Keratinocyte (primary cell): Measurements from ENCODE around the gene PLXNA2. TPM values are rescaled to one million over a fixed set of nuclear protein-coding genes. Genes with fewer than 3 reads are reported as not detected.

Source experiments
- DNase-seq: peaks from one replicate; pipeline ENCODE4 v3.0.0-alpha.2; 2011; ENCODE audit warnings: low read depth, missing footprints, low spot score
- FAIRE-seq: peaks from 2 replicates; lab custom pipeline; 2011; peaks lifted over from hg19 to GRCh38; lab: Jason Lieb, UNC
- H2AFZ ChIP-seq: 2 replicates; pipeline ENCODE4 v1.6.0; 2012; ENCODE audit warnings: low read length, control low read depth, inconsistent platforms; ENCODE audit not compliant: control insufficient read depth
- H3K27ac ChIP-seq: 2 replicates; pipeline ENCODE4 v1.5.1; 2011; ENCODE audit warnings: low read length; ENCODE audit not compliant: control insufficient read depth, insufficient read depth
- H3K27me3 ChIP-seq: 3 replicates; pipeline ENCODE4 v1.6.0; 2011; ENCODE audit warnings: low read length; ENCODE audit not compliant: control insufficient read depth, insufficient read depth; ENCODE audit errors: extremely low read depth
- H3K36me3 ChIP-seq, 2 experiments: 2 replicates in 1 of 2; 3 replicates in 1 of 2; pipeline ENCODE4 v1.5.1; 2011; ENCODE audit warnings: low read length in 2 of 2, mild to moderate bottlenecking in 1 of 2; ENCODE audit not compliant: control insufficient read depth in 2 of 2, insufficient read depth in 2 of 2; ENCODE audit errors: extremely low read depth in 1 of 2
- H3K4me1 ChIP-seq: 3 replicates; pipeline ENCODE4 v1.5.1; 2011; ENCODE audit warnings: low read length; ENCODE audit not compliant: control insufficient read depth, insufficient read depth; ENCODE audit errors: extremely low read depth
- H3K4me2 ChIP-seq: 3 replicates; pipeline ENCODE4 v1.6.0; 2011; ENCODE audit warnings: low read depth, low read length; ENCODE audit not compliant: control insufficient read depth, insufficient read depth; ENCODE audit errors: extremely low read depth
- H3K4me3 ChIP-seq, 3 experiments: fragments of 200-600 bp in 1 of 3; sonication (generic) in 1 of 3; 2 replicates in 2 of 3; 3 replicates in 1 of 3; pipeline ENCODE4 v1.5.1; 2011 to 2016; ENCODE audit warnings: low read length in 3 of 3, mild to moderate bottlenecking in 3 of 3, control low read depth in 2 of 3, inconsistent platforms in 1 of 3, low read depth in 1 of 3, mixed read lengths in 1 of 3, mixed run types in 1 of 3, moderate library complexity in 1 of 3; ENCODE audit not compliant: control insufficient read depth in 2 of 3, insufficient read depth in 2 of 3; ENCODE audit errors: extremely low read depth in 1 of 3
- H3K79me2 ChIP-seq: 2 replicates; pipeline ENCODE4 v1.6.0; 2012; ENCODE audit warnings: low read length; ENCODE audit not compliant: control insufficient read depth, insufficient read depth
- H3K9ac ChIP-seq: 3 replicates; pipeline ENCODE4 v1.6.0; 2011; ENCODE audit warnings: low read length; ENCODE audit not compliant: control insufficient read depth, insufficient read depth; ENCODE audit errors: extremely low read depth
- H3K9me1 ChIP-seq: 3 replicates; pipeline ENCODE4 v1.6.0; 2011; ENCODE audit warnings: low read length; ENCODE audit not compliant: control insufficient read depth, insufficient read depth; ENCODE audit errors: extremely low read depth
- H3K9me3 ChIP-seq: 2 replicates; pipeline ENCODE4 v1.5.1; 2012; ENCODE audit warnings: low read depth, low read length; ENCODE audit not compliant: control insufficient read depth
- H4K20me1 ChIP-seq: 3 replicates; pipeline ENCODE4 v1.6.0; 2011; ENCODE audit warnings: low read length; ENCODE audit not compliant: control insufficient read depth, insufficient read depth; ENCODE audit errors: extremely low read depth
- CTCF ChIP-seq, 3 experiments: IDR thresholded peaks in 1 of 3; conservative IDR thresholded peaks in 1 of 3; optimal IDR thresholded peaks in 1 of 3; 2 replicates in 2 of 3; 3 replicates in 1 of 3; pipeline versions ENCODE3 to v1.5.1; 2011; ENCODE audit warnings: low read length in 3 of 3, mild to moderate bottlenecking in 3 of 3, moderate library complexity in 2 of 3, control low read depth in 1 of 3, inconsistent platforms in 1 of 3; ENCODE audit not compliant: insufficient read depth in 2 of 3; ENCODE audit errors: extremely low read depth in 1 of 3
- EZH2 ChIP-seq: IDR thresholded peaks from one replicate; pipeline ENCODE4 v1.6.1; 2012; ENCODE audit warnings: inconsistent platforms, mild to moderate bottlenecking, low read length, moderate library complexity
- dilution Hi-C: fragments of 300-500 bp; cut with MboI; formaldehyde crosslinking; loops from one replicate; pipeline ENCODE4 v1.7.0; 2020; ENCODE audit warnings: low sequenced_read_pairs; ENCODE audit not compliant: extremely low pct_ligation_motif_present
- polyA plus RNA-seq, 5 experiments: library from polyadenylated mRNA; depleted of rRNA in 3 of 5; stranded (reverse) in 3 of 5; stranded (forward) in 1 of 5; unstranded in 1 of 5; fragments of >200 nt; gene quantifications; 1 replicate in 1 of 5; 2 replicates in 3 of 5; 3 replicates in 1 of 5; pipeline versions ENCODE4 v1.2.1 to v1.2.3, GENCODE V29; 2011 to 2012; ENCODE audit warnings: missing spikeins in 2 of 5, low read depth in 1 of 5, low replicate concordance in 1 of 5

The PLXNA2 gene
- polyA plus RNA-seq, 1 donor (not counting 4 experiments of a cell fraction or from before 2014, with no cell fraction given): 6.7 TPM

GRCh38 chr1:208265525-208265924 is 21.3 kb upstream of the PLXNA2 start:
- Histone ChIP-seq H3K79me2 (no peaks in the 10 kb centered on the region), H3K9me1 (no peaks in the 10 kb centered on the region), H4K20me1 (no peaks in the 10 kb centered on the region), H3K36me3 (no peaks in the 10 kb centered on the region), H2AFZ (no peak overlapping the region), H3K9me3 (no peaks in the 10 kb centered on the region), H3K4me2 (no peak overlapping the region), H3K9ac (no peak overlapping the region), H3K27ac (no peak overlapping the region), H3K4me1 (no peaks in the 10 kb centered on the region), H3K27me3 (peaks cover 58% of the 10 kb centered on the region), H3K4me3 (no peak overlapping the region)
- DNase-seq (no peak), FAIRE-seq (no peak)
- dilution Hi-C loops: no loop called here
- TF ChIP-seq CTCF (optimal IDR thresholded peaks at IDR 0.05 in 1 of 3, IDR thresholded peaks at IDR 0.05 in 1 of 3, conservative IDR thresholded peaks at IDR 0.05 in 1 of 3; ENCODE audit: extremely low read depth in 1 of 3, insufficient read depth in 2 of 3, low read length in 3 of 3): no peak
- TF ChIP-seq EZH2: no peak

GRCh38 chr1:208265122-208265469 is 20.9 kb upstream of the PLXNA2 start:
- no peak overlapping the region for H3K27ac ChIP-seq
- no peaks in the 10 kb centered on the region for H3K36me3 ChIP-seq
- no peaks in the 10 kb centered on the region for H3K9me1 ChIP-seq
- no peak overlapping the region for H3K4me3 ChIP-seq
- H3K4me1 ChIP-seq: no peaks in the 10 kb centered on the region
- no peak overlapping the region for H3K4me2 ChIP-seq
- dilution Hi-C loops: no loop called here
- H3K27me3 ChIP-seq: peaks cover 54% of the 10 kb centered on the region
- no peaks in the 10 kb centered on the region for H3K9me3 ChIP-seq
- no peaks in the 10 kb centered on the region for H4K20me1 ChIP-seq
- no peak for TF ChIP-seq CTCF (optimal IDR thresholded peaks at IDR 0.05 in 1 of 3, IDR thresholded peaks at IDR 0.05 in 1 of 3, conservative IDR thresholded peaks at IDR 0.05 in 1 of 3; ENCODE audit: extremely low read depth in 1 of 3, insufficient read depth in 2 of 3, low read length in 3 of 3)
- TF ChIP-seq EZH2: no peak
- H3K9ac ChIP-seq: no peak overlapping the region
- H2AFZ ChIP-seq: no peak overlapping the region
- FAIRE-seq (no peak), DNase-seq (no peak)
- no peaks in the 10 kb centered on the region for H3K79me2 ChIP-seq
